CD4-positive, alpha-beta T cell treated with Interleukin-6 for 4 hours (primary cell): ENCODE measurements around the gene GLIS1.

Experiments
- DNase-seq: peaks from one replicate; pipeline ENCODE4 v3.0.0-alpha.2; 2020; ENCODE audit warnings: mixed read lengths

The GLIS1 gene

DNA sequence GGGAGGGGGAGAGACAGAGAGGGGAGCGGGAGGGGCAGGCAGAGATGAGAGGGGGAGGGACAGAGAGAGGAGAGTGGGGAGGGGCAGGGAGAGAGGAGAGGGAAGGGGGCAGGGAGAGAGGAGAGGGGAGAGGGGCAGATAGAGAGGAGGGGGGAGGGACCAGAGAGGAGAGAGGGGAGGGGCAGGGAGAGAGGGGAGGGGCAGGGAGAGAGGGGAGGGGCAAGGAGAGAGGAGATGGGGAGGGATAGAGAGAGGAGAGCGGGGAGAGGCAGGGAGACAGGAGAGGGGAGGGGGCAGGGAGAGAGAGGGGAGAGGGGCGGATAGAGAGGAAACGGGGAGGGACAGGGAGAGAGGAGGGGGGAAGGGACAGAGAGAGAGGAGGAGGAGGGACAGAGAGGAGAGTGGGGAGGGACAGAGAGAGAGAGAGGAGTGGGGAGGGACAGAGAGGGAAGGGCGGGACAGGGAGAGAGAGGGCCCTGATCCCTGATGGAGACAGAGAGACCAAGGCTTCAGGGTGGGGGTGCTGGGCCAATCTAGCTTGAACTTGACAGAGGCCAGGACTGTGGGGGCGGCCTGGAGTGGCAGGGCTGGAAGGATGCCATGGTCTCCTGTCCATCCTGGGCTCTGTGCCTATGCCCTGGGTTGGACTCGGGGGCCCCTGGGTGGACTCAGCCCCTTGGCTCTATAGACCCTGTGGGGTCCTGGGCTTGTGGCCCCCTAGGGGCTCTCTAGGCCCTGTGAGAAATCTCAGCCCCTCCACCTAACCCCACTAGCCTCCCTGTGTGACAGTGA lies 236.1 kb downstream of the GLIS1 start:
- no peak for DNase-seq

DNA sequence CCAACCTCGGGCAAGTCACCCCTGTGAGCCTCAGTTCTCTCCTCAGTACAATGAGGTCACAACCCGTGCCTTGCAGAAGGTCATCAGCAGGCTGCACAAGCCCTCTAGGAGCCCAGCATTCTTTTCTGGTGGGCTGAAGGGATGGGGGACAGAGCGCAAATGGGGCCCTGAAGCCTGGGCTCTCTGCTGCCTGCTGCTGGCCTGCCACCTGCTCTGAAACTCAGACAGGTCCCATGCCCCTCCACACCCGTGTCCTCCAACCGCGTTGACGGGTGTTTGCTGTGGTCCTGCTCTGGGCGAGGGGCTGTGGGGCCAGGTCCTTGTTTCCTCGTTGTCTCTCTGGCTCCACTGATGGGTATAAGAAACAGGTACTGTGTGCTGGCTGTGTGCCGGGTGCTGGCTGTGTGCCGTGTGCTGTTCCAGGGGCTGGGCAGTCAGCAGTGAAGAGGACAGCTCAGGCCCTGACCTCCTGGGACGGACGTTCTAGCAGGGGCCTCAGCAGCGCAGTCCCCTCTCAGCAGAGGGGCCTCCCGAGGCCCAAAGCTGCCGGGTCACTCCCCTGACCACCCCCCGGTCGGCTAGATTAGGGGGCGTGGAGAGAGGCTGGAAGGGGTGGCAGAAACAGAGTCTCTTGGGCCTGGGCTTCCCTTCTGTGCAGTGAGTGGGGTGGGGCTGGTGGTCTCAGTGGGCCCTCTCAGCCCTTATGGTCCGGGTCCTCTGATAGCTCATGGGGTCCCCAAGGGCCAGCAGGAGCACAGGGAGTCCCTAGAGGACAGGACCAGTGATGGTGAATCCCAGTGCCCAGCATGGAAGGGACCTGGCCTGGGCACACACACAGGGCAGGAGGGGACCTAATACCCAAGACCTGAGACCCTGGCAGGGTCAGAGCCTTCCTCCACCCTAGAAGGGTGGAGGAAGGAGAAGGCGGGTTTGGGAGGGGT lies 237.6 kb downstream of the GLIS1 start:
- DNase-seq = no peak

DNA sequence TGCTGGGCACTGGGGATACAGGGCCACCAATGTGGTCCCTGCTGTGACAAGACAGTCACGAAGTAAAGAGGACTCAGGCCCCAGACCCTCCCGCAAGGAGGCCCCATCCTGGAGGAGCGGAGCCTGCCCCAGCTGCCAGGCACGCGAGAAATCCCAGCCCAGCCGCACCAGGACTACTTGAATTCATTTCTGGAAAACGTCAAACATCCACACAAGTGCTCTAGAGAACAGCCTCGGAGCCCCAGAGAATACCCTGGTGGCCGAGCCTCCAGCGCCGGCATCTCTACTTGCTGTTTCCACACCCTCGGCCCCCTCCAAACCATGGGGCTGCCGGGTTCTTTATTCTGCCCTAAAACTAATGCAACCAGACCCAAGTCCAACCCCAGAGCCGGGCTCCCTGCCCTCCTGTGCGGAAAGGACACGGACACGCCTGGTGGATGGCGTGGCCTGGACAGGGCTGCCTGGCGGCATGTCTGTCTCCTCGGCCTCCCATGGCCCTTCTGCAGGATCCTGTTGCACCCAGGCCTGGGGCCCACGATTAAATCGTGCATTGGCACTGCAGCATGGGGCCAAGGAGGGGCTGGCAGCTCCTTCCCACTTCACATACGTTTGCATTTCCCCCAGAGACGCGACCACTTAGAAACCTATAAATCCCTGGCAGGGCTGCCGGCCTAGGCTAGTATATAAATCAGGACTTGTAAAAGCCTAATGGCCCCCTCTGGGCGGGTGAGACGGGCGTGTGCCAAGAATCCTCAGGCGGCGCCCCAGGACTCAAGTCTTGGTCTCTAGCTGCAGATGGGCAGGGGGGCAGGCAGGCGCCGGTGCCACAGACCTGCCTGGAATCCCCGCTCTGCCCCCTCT lies 238.5 kb downstream of the GLIS1 start:
- no peak for DNase-seq

- no peak for DNase-seq
Measured at GRCh38 chr1:53499257-53500203, 239.4 kb downstream of the GLIS1 start.

- no peak for DNase-seq
Measured at GRCh38 chr1:53498555-53499131, 240.3 kb downstream of the GLIS1 start.

- no peak for DNase-seq
Measured at GRCh38 chr1:53495633-53496345, 243.2 kb downstream of the GLIS1 start.

GRCh38 chr1:53490351-53490750 lies 248.6 kb downstream of the GLIS1 start:
- DNase-seq = no peak

- DNase-seq = no peak
Measured at GRCh38 chr1:53486395-53487026, 252.5 kb downstream of the GLIS1 start.

- DNase-seq = peak; percentile 65
Measured at GRCh38 chr1:53485478-53486394, 253.2 kb downstream of the GLIS1 start.

DNA sequence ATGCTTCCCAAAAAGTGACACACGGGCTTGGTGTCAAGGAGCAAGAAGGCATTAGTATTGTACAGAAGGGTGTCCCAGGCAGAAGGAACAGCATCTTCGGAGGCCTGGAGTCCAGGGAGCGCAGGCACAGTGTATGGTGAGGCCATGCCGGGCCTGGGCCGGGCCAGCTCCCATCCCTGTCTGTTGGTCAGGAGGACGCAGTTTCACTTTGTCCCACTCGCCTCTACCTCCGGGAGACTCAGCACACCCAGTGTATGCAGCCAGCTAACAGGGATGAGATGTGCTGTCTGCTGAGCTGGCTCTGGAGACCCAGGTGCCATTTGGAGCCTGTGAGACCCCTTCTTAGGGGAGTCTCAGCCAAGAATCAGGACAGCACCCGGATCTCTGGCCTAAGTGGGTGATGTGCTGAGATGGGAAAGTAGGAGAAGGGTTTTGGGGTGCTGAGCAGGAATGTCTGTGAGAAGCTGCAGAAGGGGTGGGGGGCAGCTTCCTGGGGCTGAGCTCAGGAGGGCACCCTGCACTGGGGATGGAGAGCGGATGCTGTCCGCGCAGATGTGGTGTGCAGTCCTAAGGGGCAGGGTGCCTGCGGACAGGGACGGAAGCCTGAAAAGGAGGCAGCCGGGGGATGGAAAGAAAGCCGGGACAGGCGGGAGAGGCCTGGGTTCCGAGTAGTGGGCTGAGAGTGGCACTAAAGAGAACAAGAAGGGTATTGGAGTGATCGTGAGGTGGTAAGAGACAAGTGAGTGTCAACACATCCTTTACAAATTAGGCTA lies 254.1 kb downstream of the GLIS1 start:
- no peak for DNase-seq

- DNase-seq = no peak
Measured at GRCh38 chr1:53483656-53484055, 255.3 kb downstream of the GLIS1 start.

GRCh38 chr1:53483170-53483569 lies 255.8 kb downstream of the GLIS1 start:
- DNase-seq = no peak

- no peak for DNase-seq
Measured at GRCh38 chr1:53482441-53483153, 256.4 kb downstream of the GLIS1 start.

DNA sequence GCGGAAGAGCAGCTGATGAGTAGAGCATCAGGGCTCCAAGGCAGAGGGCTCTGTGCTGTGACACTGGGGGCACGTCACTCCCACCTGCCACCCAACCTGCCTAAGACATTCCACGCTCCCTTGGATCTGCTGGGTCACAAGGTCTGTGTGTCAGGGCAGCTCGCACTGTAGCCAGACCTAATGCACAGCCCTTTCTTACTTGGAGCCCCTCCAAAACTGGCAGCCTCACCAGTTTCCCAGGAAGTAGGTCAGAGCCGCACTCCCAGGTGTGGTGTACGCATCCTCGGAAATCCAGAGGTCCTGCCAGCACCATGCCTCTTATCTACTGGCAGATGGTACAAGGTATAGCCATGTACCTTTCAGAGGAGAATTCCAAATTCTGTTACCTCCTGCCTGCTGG lies 257.5 kb downstream of the GLIS1 start:
- DNase-seq = no peak

GRCh38 chr1:53480678-53481077 lies 258.3 kb downstream of the GLIS1 start:
- no peak for DNase-seq

DNA sequence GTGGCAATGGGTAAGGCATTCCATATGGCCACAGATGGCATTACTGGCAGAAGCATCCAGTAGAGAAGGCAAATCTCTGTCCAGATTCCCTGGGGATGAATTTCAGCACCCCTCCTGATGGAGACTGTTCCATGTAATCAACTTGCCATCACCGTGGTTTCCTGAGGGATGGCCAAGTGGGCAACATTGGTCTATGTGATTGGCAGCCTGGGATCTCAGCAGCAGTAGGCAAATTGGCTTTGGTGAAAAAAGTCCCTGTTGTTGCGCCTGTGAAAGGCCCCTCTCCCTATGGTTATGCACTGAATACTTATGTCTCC lies 260.5 kb downstream of the GLIS1 start:
- no peak for DNase-seq

DNA sequence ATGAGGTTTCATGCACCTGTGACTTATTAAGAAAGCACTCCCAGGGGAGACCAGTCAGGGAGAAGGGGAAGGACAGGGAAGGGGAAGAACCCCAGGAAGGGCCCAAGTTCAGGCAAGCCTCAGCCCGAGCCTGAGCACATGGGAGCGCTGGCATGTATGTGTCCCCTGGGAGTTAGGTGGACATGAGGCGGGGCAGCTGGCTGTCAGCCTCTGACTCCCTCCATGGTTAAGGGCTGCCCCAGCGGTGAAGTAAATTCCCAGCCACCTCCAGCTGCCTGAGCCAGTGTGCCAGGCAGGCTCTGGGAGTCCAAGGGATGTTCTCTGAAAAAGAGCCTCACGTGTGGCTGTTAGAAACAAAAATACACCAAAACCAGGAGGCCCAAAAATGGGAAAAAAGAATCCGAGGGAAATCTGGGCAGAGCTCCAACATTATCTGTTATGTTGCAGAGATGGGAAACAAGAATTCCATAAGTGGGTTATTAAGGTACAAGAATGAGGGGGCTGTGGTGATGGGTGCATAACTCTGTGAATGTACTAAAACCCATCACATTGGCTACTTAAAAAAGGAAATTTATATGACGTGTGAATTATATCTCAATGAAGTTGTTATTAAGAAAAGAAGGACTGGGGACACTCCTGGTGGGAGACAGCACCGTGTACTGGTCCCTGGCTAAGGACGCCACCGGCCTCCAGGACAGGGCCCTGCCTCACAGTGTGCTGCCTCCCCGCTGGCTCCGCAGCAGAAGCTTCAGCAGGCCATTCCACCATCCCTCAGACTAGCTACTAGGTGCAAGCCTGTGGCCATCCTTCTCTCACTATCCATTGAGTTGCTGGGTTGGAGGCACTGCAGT lies 261.1 kb downstream of the GLIS1 start:
- no peak for DNase-seq
